Measurements from ENCODE around the gene NOTCH2. TPM values are rescaled to one million over a fixed set of nuclear protein-coding genes. Genes with fewer than 3 reads are reported as not detected.
A peak's percentile ranks its signal among the peaks of the same experiment; 100 is the strongest.

Gene NOTCH2
- total and polyA plus RNA-seq, 3 donors from 2014 or later = 77.8 to 256 (median 173) TPM

DNA sequence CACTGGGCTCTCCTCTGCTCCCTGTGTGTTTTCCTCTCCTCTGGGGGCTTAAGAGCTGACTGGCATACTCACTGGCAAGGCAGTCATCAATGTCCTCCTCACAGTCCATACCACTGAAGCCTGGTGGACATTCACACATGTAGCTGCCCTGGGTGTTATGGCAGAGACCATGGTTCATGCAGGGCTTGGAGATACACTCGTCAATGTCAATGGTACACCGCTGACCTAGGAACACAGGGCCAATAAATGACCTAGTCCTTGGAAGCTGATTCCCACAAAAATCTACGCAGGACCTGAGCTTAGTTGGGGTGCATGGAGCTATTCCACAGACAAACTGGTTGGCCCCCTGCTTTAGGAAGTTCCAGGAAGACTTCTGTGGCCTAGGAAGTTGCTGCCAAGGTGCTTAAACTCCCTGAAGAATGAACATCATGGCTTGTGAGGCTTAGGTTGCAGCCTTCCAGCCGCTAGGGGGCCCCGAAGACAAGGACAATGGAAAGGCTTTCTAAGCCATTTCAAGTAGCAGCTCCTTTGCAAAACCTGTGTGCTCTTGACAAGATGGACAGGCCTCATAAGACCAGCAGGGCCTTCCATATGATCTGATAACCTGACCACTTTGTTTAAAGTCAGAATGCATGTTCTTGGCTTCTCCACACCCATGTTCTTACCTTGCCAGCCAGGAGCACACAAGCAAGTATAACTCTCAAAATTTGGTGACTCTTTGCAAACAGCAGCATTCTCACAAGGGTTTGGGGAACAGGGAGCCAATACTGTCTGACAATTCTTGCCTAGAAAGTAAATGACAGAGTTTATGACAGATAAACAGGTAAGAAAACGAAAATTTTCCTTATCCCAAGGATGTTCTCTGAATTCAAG lies 120.9 kb downstream of the NOTCH2 start:
- WGBS, 2 donors = 44 to 61% methylated on average over 4 to 6 of the region's 6 CpGs
- no peaks in the 10 kb centered on the region for H3K9me3 ChIP-seq
- H3K27me3 ChIP-seq = no peaks in the 10 kb centered on the region
- no peak for TF ChIP-seq POLR2A (IDR thresholded peaks at IDR 0.05)
- TF ChIP-seq, protein P1, sequence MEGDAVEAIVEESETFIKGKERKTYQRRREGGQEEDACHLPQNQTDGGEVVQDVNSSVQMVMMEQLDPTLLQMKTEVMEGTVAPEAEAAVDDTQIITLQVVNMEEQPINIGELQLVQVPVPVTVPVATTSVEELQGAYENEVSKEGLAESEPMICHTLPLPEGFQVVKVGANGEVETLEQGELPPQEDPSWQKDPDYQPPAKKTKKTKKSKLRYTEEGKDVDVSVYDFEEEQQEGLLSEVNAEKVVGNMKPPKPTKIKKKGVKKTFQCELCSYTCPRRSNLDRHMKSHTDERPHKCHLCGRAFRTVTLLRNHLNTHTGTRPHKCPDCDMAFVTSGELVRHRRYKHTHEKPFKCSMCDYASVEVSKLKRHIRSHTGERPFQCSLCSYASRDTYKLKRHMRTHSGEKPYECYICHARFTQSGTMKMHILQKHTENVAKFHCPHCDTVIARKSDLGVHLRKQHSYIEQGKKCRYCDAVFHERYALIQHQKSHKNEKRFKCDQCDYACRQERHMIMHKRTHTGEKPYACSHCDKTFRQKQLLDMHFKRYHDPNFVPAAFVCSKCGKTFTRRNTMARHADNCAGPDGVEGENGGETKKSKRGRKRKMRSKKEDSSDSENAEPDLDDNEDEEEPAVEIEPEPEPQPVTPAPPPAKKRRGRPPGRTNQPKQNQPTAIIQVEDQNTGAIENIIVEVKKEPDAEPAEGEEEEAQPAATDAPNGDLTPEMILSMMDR (IDR thresholded peaks at IDR 0.05) = peak; percentile 59 to 81 (median 65)
- DNase-seq = peak; percentile 92
- peaks cover 17% of the 10 kb centered on the region for H3K4me1 ChIP-seq
- intact Hi-C loops (cut with DNase I; ENCODE audit: low total_unique reads) = no loop called here
- H3K36me3 ChIP-seq (ENCODE audit: low read depth, missing control alignments) = no peaks in the 10 kb centered on the region
- no peak overlapping the region for H3K4me3 ChIP-seq
- peak overlapping the region in 1 of 2 donors; percentile 1 for H3K27ac ChIP-seq

DNA sequence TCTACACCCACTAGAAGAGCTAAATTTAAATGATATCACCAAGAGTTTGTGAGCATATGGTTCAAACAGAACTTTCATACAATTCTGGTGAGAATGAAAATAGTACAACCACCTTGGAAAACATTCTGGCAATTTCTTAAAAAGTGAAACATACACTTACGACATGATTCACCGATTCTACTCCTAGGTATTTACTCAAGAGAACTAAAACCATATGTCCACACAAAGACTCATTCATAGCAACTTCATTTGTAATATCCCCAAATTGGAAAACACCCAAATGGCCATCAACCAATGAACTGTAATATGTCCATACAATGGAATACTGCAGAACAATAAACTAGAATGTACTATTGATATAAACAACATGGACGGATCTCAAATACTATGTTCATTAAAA lies 122.0 kb downstream of the NOTCH2 start:
- Histone ChIP-seq H3K4me3 (no peak overlapping the region), H3K4me1 (peaks cover 17% of the 10 kb centered on the region), H3K27ac (no peak overlapping the region), H3K9me3 (no peaks in the 10 kb centered on the region), H3K27me3 (no peaks in the 10 kb centered on the region), H3K36me3 (ENCODE audit: low read depth, missing control alignments) (no peaks in the 10 kb centered on the region)
- TF ChIP-seq, protein P1 (IDR thresholded peaks at IDR 0.05) = no peak
- TF ChIP-seq POLR2A (IDR thresholded peaks at IDR 0.05) = no peak
- intact Hi-C loops (cut with DNase I; ENCODE audit: low total_unique reads) = no loop called here
- WGBS, 2 donors = 76 to 85% methylated on average over 3 of the region's 3 CpGs
- no peak for DNase-seq

DNA sequence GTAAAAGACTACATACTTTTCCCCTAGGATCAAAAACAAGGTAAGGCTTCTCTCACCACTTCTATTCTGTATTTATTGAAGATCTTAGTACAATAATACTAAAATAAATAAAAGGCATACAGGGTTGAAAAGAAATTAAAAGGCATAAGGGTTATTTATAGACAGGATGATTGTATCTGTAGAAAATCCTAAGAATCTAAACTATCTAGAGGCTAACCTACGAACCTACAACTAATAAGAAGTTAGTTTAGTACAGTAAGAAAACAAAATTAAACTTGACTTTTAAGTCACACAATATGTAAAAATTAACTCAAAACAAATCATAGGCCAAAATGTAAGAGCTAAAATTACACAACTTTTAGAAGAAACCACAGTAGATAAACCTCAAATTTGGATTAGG lies 122.7 kb downstream of the NOTCH2 start:
- TF ChIP-seq, protein P1 (IDR thresholded peaks at IDR 0.05) = no peak
- no peak for TF ChIP-seq POLR2A (IDR thresholded peaks at IDR 0.05)

DNA sequence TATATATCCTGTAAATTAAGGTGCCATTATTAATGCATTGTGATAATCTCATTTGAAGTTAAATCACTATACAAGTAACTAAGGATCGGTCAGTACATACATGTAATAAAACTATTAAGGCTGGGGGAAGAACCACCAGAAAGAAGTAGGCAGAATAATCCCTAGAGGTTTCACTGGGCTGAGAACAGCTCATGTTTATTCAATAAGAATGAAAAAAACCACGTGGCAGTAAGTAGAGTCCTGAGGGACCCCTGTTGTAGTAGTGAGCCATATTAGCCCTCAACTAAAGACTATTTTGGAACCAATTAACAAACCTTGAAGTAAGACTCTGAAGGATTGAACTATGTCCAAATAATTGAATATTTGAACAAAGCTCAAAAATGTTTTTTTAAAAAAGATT lies 126.2 kb downstream of the NOTCH2 start:
- no peak for DNase-seq
- Histone ChIP-seq H3K27me3 (no peaks in the 10 kb centered on the region), H3K4me1 (no peaks in the 10 kb centered on the region), H3K27ac (no peak overlapping the region), H3K9me3 (no peaks in the 10 kb centered on the region), H3K36me3 (ENCODE audit: low read depth, missing control alignments) (peaks cover 2% of the 10 kb centered on the region), H3K4me3 (no peak overlapping the region)
- WGBS, 2 donors = 70 to 72% methylated on average over 2 of the region's 2 CpGs
- TF ChIP-seq, protein P1 (IDR thresholded peaks at IDR 0.05) = no peak
- no peak for TF ChIP-seq POLR2A (IDR thresholded peaks at IDR 0.05)
- intact Hi-C loops (cut with DNase I; ENCODE audit: low total_unique reads) = no loop called here

More for the DNA sequence above, 122.7 kb downstream of the NOTCH2 start:
- DNase-seq = no peak
- H3K9me3 ChIP-seq = no peaks in the 10 kb centered on the region
- H3K4me3 ChIP-seq = no peak overlapping the region
- WGBS, 2 donors = 47 to 55% methylated on average over 1 of the region's 1 CpG
- H3K27me3 ChIP-seq = no peaks in the 10 kb centered on the region
- intact Hi-C loops (cut with DNase I; ENCODE audit: low total_unique reads) = no loop called here
- no peaks in the 10 kb centered on the region for H3K36me3 ChIP-seq (ENCODE audit: low read depth, missing control alignments)
- H3K4me1 ChIP-seq = peaks cover 17% of the 10 kb centered on the region
- no peak overlapping the region for H3K27ac ChIP-seq
